HepG2 (cell line): ENCODE results near the gene HSPB3.

Source experiments
- HNRNPL ChIP-seq: fragments of 200-400 bp; formaldehyde crosslinking; IDR thresholded peaks from 2 replicates; pipeline ENCODE4 v1.6.1; 2017; ENCODE audit warnings: mild to moderate bottlenecking, low read depth, low read length
- ZNF749 ChIP-seq: sonication (generic); formaldehyde crosslinking; IDR thresholded peaks from 2 replicates; pipeline ENCODE4 v1.8.0; 2022; ENCODE audit warnings: mild to moderate bottlenecking, missing genetic modification reagents, moderate library complexity, borderline replicate concordance
- TF ChIP-seq, protein P1 (sequence below): sonication (generic); formaldehyde crosslinking; IDR thresholded peaks from 2 replicates; pipeline ENCODE4 v1.5.0; 2020; ENCODE audit warnings: mild to moderate bottlenecking, missing genetic modification reagents, moderate library complexity

- no peak for TF ChIP-seq HNRNPL
- TF ChIP-seq, protein P1, sequence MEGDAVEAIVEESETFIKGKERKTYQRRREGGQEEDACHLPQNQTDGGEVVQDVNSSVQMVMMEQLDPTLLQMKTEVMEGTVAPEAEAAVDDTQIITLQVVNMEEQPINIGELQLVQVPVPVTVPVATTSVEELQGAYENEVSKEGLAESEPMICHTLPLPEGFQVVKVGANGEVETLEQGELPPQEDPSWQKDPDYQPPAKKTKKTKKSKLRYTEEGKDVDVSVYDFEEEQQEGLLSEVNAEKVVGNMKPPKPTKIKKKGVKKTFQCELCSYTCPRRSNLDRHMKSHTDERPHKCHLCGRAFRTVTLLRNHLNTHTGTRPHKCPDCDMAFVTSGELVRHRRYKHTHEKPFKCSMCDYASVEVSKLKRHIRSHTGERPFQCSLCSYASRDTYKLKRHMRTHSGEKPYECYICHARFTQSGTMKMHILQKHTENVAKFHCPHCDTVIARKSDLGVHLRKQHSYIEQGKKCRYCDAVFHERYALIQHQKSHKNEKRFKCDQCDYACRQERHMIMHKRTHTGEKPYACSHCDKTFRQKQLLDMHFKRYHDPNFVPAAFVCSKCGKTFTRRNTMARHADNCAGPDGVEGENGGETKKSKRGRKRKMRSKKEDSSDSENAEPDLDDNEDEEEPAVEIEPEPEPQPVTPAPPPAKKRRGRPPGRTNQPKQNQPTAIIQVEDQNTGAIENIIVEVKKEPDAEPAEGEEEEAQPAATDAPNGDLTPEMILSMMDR (CRISPR knock-in tag), result no peak
- TF ChIP-seq ZNF749 (CRISPR knock-in tag), result no peak
These were observed 36.7 kb downstream of the HSPB3 start for GRCh38 chr5:54492178-54492577.
